Measurements from ENCODE around the gene MT1B. TPM values are rescaled to one million over a fixed set of nuclear protein-coding genes. Genes with fewer than 3 reads are reported as not detected.
"Not testable (repeated sequence)": the region's sequence is repeated elsewhere in the genome, so short reads cannot be mapped to it uniquely, and the experiment has no call there.

The MT1B gene
- total and polyA plus RNA-seq, 8 donors = 0.45 to 0.66 TPM; not detected in 6

- Histone ChIP-seq H3K9me3 (no peaks in the 10 kb centered on the region), H3K27me3 (peaks cover 21 to 69% of the 10 kb centered on the region in 2 donors), H3K27ac (no peak overlapping the region), H3K36me3 (no peaks in the 10 kb centered on the region), H3K4me1 (peaks cover 0 to 21% of the 10 kb centered on the region in 2 donors), H3K4me3 (no peak overlapping the region)
- DNase-seq (no peak), ATAC-seq (no peak)
- intact Hi-C loops (cut with DNase I) = no loop called here
- no peak for TF ChIP-seq CTCF (IDR thresholded peaks at IDR 0.05)
These were observed 11.0 kb downstream of the MT1B start for GRCh38 chr16:56662357-56663354.

GRCh38 chr16:56664506-56664905 lies 12.8 kb downstream of the MT1B start:
- Histone ChIP-seq H3K4me3 (no peak overlapping the region), H3K27me3 (peaks cover 38 to 87% of the 10 kb centered on the region in 2 donors), H3K9me3 (no peaks in the 10 kb centered on the region), H3K36me3 (no peaks in the 10 kb centered on the region), H3K4me1 (peaks cover 0 to 20% of the 10 kb centered on the region in 2 donors), H3K27ac (no peak overlapping the region)
- intact Hi-C loops (cut with DNase I) = no loop called here
- ATAC-seq (no peak), DNase-seq (no peak)
- TF ChIP-seq CTCF (IDR thresholded peaks at IDR 0.05) = no peak

GRCh38 chr16:56665286-56666261 lies 13.9 kb downstream of the MT1B start:
- H3K9me3 ChIP-seq; intact Hi-C loops (cut with DNase I); H3K36me3 ChIP-seq; H3K4me3 ChIP-seq; ATAC-seq; DNase-seq; H3K27ac ChIP-seq: not testable (repeated sequence)
- Histone ChIP-seq H3K27me3 (peaks cover 45 to 95% of the 10 kb centered on the region in 2 donors), H3K4me1 (peaks cover 0 to 23% of the 10 kb centered on the region in 2 donors)

GRCh38 chr16:56667581-56668571 lies 16.2 kb downstream of the MT1B start, which contains the start of gene MT1G:
MT1G (minus strand) TSS chr16:56668065; CDS start chr16:56667993, 72 bp downstream.
- DNase-seq (peak in 2 of 4 donors; percentile 43 to 83), ATAC-seq (peak; percentile 88)
- no peak within 1 kb of the TSS for H3K27ac ChIP-seq
- peaks cover 0 to 18% of the 10 kb centered on the region in 2 donors for H3K4me1 ChIP-seq
- no peaks in the 10 kb centered on the region for H3K36me3 ChIP-seq
- H3K4me3 ChIP-seq = no peak within 1 kb of the TSS
- intact Hi-C loops (cut with DNase I) = no loop called here
- no peak for TF ChIP-seq CTCF (IDR thresholded peaks at IDR 0.05)
- H3K9me3 ChIP-seq = no peaks in the 10 kb centered on the region
- peaks cover 41 to 99% of the 10 kb centered on the region in 2 donors for H3K27me3 ChIP-seq
